Hepatocyte (in vitro differentiated cells): ENCODE data around the gene ADAMTSL1. TPM values are rescaled to one million over a fixed set of nuclear protein-coding genes. Genes with fewer than 3 reads are reported as not detected.

ENCODE experiments used
- DNase-seq: peaks from one replicate; pipeline ENCODE4 v3.0.0-alpha.2; 2016; ENCODE audit warnings: low spot score
- H2AFZ ChIP-seq: fragments of 200-600 bp; sonication (generic); 2 replicates; pipeline ENCODE4 v1.6.0; 2016; ENCODE audit warnings: antibody characterized with exemption, mild to moderate bottlenecking
- H3K27ac ChIP-seq: fragments of 200-600 bp; sonication (generic); 2 replicates; pipeline ENCODE4 v1.5.1; 2016; ENCODE audit warnings: mild to moderate bottlenecking
- H3K27me3 ChIP-seq: fragments of 200-600 bp; sonication (generic); 2 replicates; pipeline ENCODE4 v1.6.1; 2016
- H3K36me3 ChIP-seq: fragments of 200-600 bp; sonication (generic); replicated peaks from 2 replicates; pipeline ENCODE4 v1.5.1; 2016; ENCODE audit warnings: low read depth; ENCODE audit not compliant: insufficient read depth
- H3K4me1 ChIP-seq: fragments of 200-600 bp; sonication (generic); 2 replicates; pipeline ENCODE4 v1.5.1; 2016; ENCODE audit warnings: mild to moderate bottlenecking, moderate library complexity; ENCODE audit not compliant: insufficient read depth
- H3K4me2 ChIP-seq: fragments of 200-600 bp; sonication (generic); 2 replicates; pipeline ENCODE4 v1.6.0; 2016
- H3K4me3 ChIP-seq: fragments of 200-600 bp; sonication (generic); 2 replicates; pipeline ENCODE4 v1.5.1; 2016; ENCODE audit warnings: mild to moderate bottlenecking
- H3K79me2 ChIP-seq: fragments of 200-600 bp; sonication (generic); 2 replicates; pipeline ENCODE4 v1.6.0; 2017; ENCODE audit warnings: mild to moderate bottlenecking
- H3K9me2 ChIP-seq: fragments of 200-600 bp; sonication (generic); replicated peaks from 2 replicates; pipeline ENCODE4 v1.6.0; 2017; ENCODE audit warnings: mild to moderate bottlenecking; ENCODE audit not compliant: insufficient read depth
- H3K9me3 ChIP-seq: fragments of 200-600 bp; sonication (generic); 2 replicates; pipeline ENCODE4 v1.5.1; 2016; ENCODE audit warnings: low read depth, mild to moderate bottlenecking
- H4K20me1 ChIP-seq: fragments of 200-600 bp; sonication (generic); 2 replicates; pipeline ENCODE4 v1.6.0; 2016; ENCODE audit warnings: mild to moderate bottlenecking; ENCODE audit not compliant: insufficient read depth, poor library complexity, severe bottlenecking
- CTCF ChIP-seq: fragments of 200-600 bp; sonication (generic); IDR thresholded peaks from 2 replicates; pipeline ENCODE4 v1.5.1; 2016; ENCODE audit warnings: antibody characterized with exemption, mild to moderate bottlenecking; ENCODE audit not compliant: poor library complexity
- EZH2 ChIP-seq: fragments of 200-600 bp; sonication (generic); IDR thresholded peaks from 2 replicates; pipeline ENCODE4 v1.6.1; 2016; ENCODE audit warnings: antibody characterized with exemption, mild to moderate bottlenecking, borderline replicate concordance
- EZH2phosphoT487 ChIP-seq: fragments of 200-600 bp; sonication (generic); IDR thresholded peaks from one replicate; pipeline ENCODE4 v1.6.1; 2018; ENCODE audit warnings: antibody characterized with exemption, mild to moderate bottlenecking, low read depth, moderate library complexity; ENCODE audit not compliant: unreplicated experiment, severe bottlenecking
- WGBS: methylation state at CpG from one replicate; pipeline ENCODE4 v1.1.6; 2016; ENCODE audit warnings: low lambda C conversion rate; ENCODE audit errors: missing lambda C conversion rate; 5-methylcytosine and 5-hydroxymethylcytosine counted together
- polyA plus RNA-seq: library from polyadenylated mRNA; unstranded; fragments of >200 nt; fragmentation: Nextera tagmentation; extraction: Ambion mirVana; gene quantifications from 2 replicates; pipeline ENCODE4 v1.2.1, GENCODE V29; 2016
- total RNA-seq: library from RNA; depleted of rRNA; stranded (reverse); fragments of >200 nt; gene quantifications from 2 replicates; pipeline ENCODE4 v1.2.3, GENCODE V29; 2014

ADAMTSL1 gene
- total and polyA plus RNA-seq, 2 experiments from 2014 or later = 7.2 to 24.0 TPM

- no peak overlapping the region for H3K4me3 ChIP-seq
- H3K9me3 ChIP-seq = no peaks in the 10 kb centered on the region
- H3K36me3 ChIP-seq = no peaks in the 10 kb centered on the region
- 92% methylated on average over 2 of the region's 2 CpGs for WGBS
- no peaks in the 10 kb centered on the region for H3K9me2 ChIP-seq
- H2AFZ ChIP-seq = no peak overlapping the region
- no peaks in the 10 kb centered on the region for H3K4me1 ChIP-seq
- no peak for TF ChIP-seq EZH2phosphoT487
- TF ChIP-seq CTCF = no peak
- TF ChIP-seq EZH2 = no peak
- H3K4me2 ChIP-seq = no peak overlapping the region
- DNase-seq = no peak
- no peak overlapping the region for H3K27ac ChIP-seq
- H3K79me2 ChIP-seq = no peaks in the 10 kb centered on the region
- H4K20me1 ChIP-seq = no peaks in the 10 kb centered on the region
- no peaks in the 10 kb centered on the region for H3K27me3 ChIP-seq
These were observed 60.7 kb downstream of the ADAMTSL1 start for GRCh38 chr9:18534611-18535010.

DNA sequence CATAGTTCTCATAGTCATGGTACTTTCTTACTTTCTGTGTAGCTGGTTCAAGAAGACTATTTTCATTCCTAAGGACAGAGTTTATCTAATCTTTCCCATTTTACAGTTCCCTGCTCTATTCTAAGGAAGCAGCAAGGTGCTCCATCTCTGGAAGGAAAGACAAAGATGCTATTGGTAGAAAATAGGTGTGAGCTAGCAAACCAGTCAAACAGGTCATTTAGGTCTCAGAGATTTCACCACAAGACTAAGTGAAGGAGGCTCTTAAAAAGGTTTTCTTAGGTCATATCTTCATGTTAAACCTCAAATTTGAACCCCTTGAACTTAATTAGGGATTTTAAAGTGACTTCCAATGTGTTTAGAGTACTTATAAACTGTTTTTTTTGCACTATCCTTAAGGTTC, 62.6 kb downstream of the ADAMTSL1 start:
- no peak overlapping the region for H3K4me3 ChIP-seq
- H3K27me3 ChIP-seq = no peaks in the 10 kb centered on the region
- DNase-seq = no peak
- H2AFZ ChIP-seq = no peak overlapping the region
- TF ChIP-seq EZH2phosphoT487 (no peak), EZH2 (no peak), CTCF (no peak)
- no peaks in the 10 kb centered on the region for H3K9me2 ChIP-seq
- no peaks in the 10 kb centered on the region for H3K9me3 ChIP-seq
- no peak overlapping the region for H3K27ac ChIP-seq
- H3K4me2 ChIP-seq = no peak overlapping the region
- H3K4me1 ChIP-seq = no peaks in the 10 kb centered on the region
- no peaks in the 10 kb centered on the region for H4K20me1 ChIP-seq
- no peaks in the 10 kb centered on the region for H3K36me3 ChIP-seq
- no peaks in the 10 kb centered on the region for H3K79me2 ChIP-seq

GRCh38 chr9:18539203-18539693, 65.3 kb downstream of the ADAMTSL1 start:
- H3K27me3 ChIP-seq = no peaks in the 10 kb centered on the region

More at GRCh38 chr9:18539203-18539693, 65.3 kb downstream of the ADAMTSL1 start:
- no peak overlapping the region for H3K27ac ChIP-seq
- no peaks in the 10 kb centered on the region for H4K20me1 ChIP-seq
- H3K9me2 ChIP-seq = no peaks in the 10 kb centered on the region
- no peaks in the 10 kb centered on the region for H3K79me2 ChIP-seq
- no peak overlapping the region for H3K4me3 ChIP-seq
- H3K4me2 ChIP-seq = no peak overlapping the region
- H3K36me3 ChIP-seq = no peaks in the 10 kb centered on the region
- no peak overlapping the region for H2AFZ ChIP-seq
- DNase-seq = no peak
- TF ChIP-seq CTCF (no peak), EZH2phosphoT487 (no peak)
- H3K4me1 ChIP-seq = no peaks in the 10 kb centered on the region
- H3K9me3 ChIP-seq = no peaks in the 10 kb centered on the region
- 85% methylated on average over 5 of the region's 5 CpGs for WGBS
